Adrenal gland (tissue), 12 donors: ENCODE data around the gene ERI3. TPM values are rescaled to one million over a fixed set of nuclear protein-coding genes. Genes with fewer than 3 reads are reported as not detected.
A peak's percentile ranks its signal among the peaks of the same experiment; 100 is the strongest.

Experiments used
- DNase-seq, 7 donors: peaks; one replicate each; pipeline ENCODE4 v3.0.0-alpha.2; 2019 to 2020
- H3K27ac ChIP-seq, 5 donors: fragments of 200-600 bp; sonication (generic) in 4 of 5; 1 replicate in 3 of 5; 2 replicates in 2 of 5; pipeline versions ENCODE4 v1.5.1 to v1.8.0; 2016 to 2020; ENCODE audit warnings: mild to moderate bottlenecking in 1 of 5
- H3K27me3 ChIP-seq: fragments of 200-600 bp; 2 replicates; pipeline ENCODE4 v1.8.0; 2021
- H3K36me3 ChIP-seq, 2 donors: fragments of 200-600 bp; replicated peaks in 1 of 2; 1 replicate in 1 of 2; 2 replicates in 1 of 2; pipeline versions ENCODE4 v1.5.1 to v1.8.0; 2018 to 2022
- H3K4me1 ChIP-seq, 2 donors: fragments of 200-600 bp; replicated peaks in 1 of 2; 1 replicate in 1 of 2; 2 replicates in 1 of 2; pipeline versions ENCODE4 v1.5.1 to v1.8.0; 2018 to 2021
- H3K4me3 ChIP-seq, 4 donors: fragments of 200-600 bp; sonication (generic) in 3 of 4; one replicate each; pipeline ENCODE4 v1.5.1; 2016 to 2018
- H3K9me3 ChIP-seq, 3 donors: fragments of 200-600 bp; sonication (generic) in 1 of 3; replicated peaks in 1 of 3; 1 replicate in 2 of 3; 2 replicates in 1 of 3; pipeline versions ENCODE4 v1.5.1 to v1.8.0; 2016 to 2021
- POLR2A ChIP-seq, 2 donors: fragments of 450-650 bp; IDR thresholded peaks; one replicate each; pipeline ENCODE4 v1.6.1; 2017; ENCODE audit warnings: antibody characterized with exemption in 2 of 2, mild to moderate bottlenecking in 2 of 2, moderate library complexity in 1 of 2
- WGBS, 4 donors: extraction: QIAGEN DNeasy Blood & Tissue Kit in 2 of 4; methylation state at CpG; one replicate each; pipeline versions ENCODE4 v1.1.5 to v1.1.7; 2013 to 2017; 5-methylcytosine and 5-hydroxymethylcytosine counted together
- intact Hi-C, 2 donors: fragments of 100-400 bp; cut with DNase I; formaldehyde crosslinking; loops; one replicate each; pipeline versions ENCODE4 v1.14.1 to v1.15.0; 2022 to 2023
- polyA plus RNA-seq, 3 donors: library from polyadenylated mRNA; stranded (reverse); fragments of 200-250 nt in 2 of 3; fragments of 350-450 nt in 1 of 3; fragmentation: Illumina TruSeq in 1 of 3; extraction: RNeasy Lipid Tissue Mini Kit (QIAGEN cat#74804) in 1 of 3; gene quantifications; one replicate each; pipeline ENCODE4 v1.2.3, GENCODE V29; 2013 to 2014
- total RNA-seq, 9 donors: library from RNA; depleted of rRNA in 4 of 9; stranded (reverse); fragments of >200 nt in 4 of 9; fragments of 120-200 nt in 1 of 9; fragmentation: NEBNext Ultra II Directional in 1 of 9; extraction: Animal tissue kit (Norgen Biotek cat#: 25700) in 1 of 9; gene quantifications; one replicate each; pipeline versions ENCODE4 v1.1.0 to v1.2.4, GENCODE V29; 2013 to 2023
- TF ChIP-seq, protein P1 (sequence below), 6 experiments: fragments of 450-650 bp in 4 of 6; fragments of 200-600 bp in 2 of 6; sonication (generic) in 1 of 6; IDR thresholded peaks; 1 replicate in 5 of 6; 2 replicates in 1 of 6; pipeline versions ENCODE4 v1.5.1 to v1.8.0; 2016 to 2021; ENCODE audit warnings: antibody characterized with exemption in 6 of 6, mild to moderate bottlenecking in 2 of 6, moderate library complexity in 1 of 6
- donor health status: healthy with polysubstance abuse.
- donor health status: Bipolar disorder and iron deficiency.
- donor health status: DM: yes; HTN: yes; CAD: no.
- donor health status: DM: no; HTN: no; CAD: no.
- donor health status: DM: no; HTN: no; CAD: no.
- donor health status: DM: yes; HTN: yes; CAD: no.

ERI3 gene
- total and polyA plus RNA-seq, 12 donors, result 33.8 to 68.4 (median 46.7) TPM

GRCh38 chr1:44239331-44239960 lies 115.6 kb downstream of the ERI3 start:
- 55 to 67% (median 57%) methylated on average over 7 to 8 of the region's 8 CpGs for WGBS, 4 donors
- intact Hi-C loops, result no loop called here
- no peaks in the 10 kb centered on the region for H3K36me3 ChIP-seq
- DNase-seq, result no peak
- no peak overlapping the region for H3K4me3 ChIP-seq
- H3K9me3 ChIP-seq, result no peaks in the 10 kb centered on the region
- peaks cover 0 to 24% of the 10 kb centered on the region in 2 donors for H3K4me1 ChIP-seq
- peak overlapping the region in 3 of 5 donors; percentile 1 to 87 (median 77) for H3K27ac ChIP-seq
- no peaks in the 10 kb centered on the region for H3K27me3 ChIP-seq
- TF ChIP-seq, protein P1, sequence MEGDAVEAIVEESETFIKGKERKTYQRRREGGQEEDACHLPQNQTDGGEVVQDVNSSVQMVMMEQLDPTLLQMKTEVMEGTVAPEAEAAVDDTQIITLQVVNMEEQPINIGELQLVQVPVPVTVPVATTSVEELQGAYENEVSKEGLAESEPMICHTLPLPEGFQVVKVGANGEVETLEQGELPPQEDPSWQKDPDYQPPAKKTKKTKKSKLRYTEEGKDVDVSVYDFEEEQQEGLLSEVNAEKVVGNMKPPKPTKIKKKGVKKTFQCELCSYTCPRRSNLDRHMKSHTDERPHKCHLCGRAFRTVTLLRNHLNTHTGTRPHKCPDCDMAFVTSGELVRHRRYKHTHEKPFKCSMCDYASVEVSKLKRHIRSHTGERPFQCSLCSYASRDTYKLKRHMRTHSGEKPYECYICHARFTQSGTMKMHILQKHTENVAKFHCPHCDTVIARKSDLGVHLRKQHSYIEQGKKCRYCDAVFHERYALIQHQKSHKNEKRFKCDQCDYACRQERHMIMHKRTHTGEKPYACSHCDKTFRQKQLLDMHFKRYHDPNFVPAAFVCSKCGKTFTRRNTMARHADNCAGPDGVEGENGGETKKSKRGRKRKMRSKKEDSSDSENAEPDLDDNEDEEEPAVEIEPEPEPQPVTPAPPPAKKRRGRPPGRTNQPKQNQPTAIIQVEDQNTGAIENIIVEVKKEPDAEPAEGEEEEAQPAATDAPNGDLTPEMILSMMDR (IDR thresholded peaks at IDR 0.05), result peak in 2 of 6 experiments; percentile 6 to 20
- no peak for TF ChIP-seq POLR2A (IDR thresholded peaks at IDR 0.05)

DNA sequence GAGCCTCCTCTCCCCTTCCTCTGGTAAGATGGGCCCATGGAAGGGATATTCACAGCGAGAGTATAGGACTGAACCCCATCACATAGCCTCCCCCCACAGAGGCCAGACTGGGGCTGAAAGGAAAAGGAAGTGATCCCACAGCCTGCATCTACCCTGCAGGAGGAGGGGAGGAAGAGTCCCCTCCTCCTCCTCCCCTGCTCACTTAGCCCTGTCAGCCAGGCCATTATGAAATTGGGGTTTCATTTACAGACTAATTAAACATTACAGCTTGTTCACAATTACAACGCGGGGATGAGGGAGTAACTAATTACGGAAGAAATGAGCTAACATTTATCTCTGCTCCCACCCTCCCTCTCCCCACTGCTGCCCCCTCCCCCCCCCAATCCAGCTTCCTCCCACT lies 116.4 kb downstream of the ERI3 start:
- WGBS, 4 donors, result 76 to 91% (median 85%) methylated on average over 4 of the region's 4 CpGs
- H3K4me1 ChIP-seq, result peaks cover 0 to 24% of the 10 kb centered on the region in 2 donors
- H3K4me3 ChIP-seq, result no peak overlapping the region
- no peaks in the 10 kb centered on the region for H3K27me3 ChIP-seq
- intact Hi-C loops, result no loop called here
- TF ChIP-seq, protein P1 (IDR thresholded peaks at IDR 0.05), result no peak
- TF ChIP-seq POLR2A (IDR thresholded peaks at IDR 0.05), result no peak
- no peaks in the 10 kb centered on the region for H3K36me3 ChIP-seq
- peak overlapping the region in 3 of 5 donors; percentile 28 to 87 (median 77) for H3K27ac ChIP-seq
- no peaks in the 10 kb centered on the region for H3K9me3 ChIP-seq
- no peak for DNase-seq

GRCh38 chr1:44237721-44238457 lies 117.2 kb downstream of the ERI3 start:
- Histone ChIP-seq H3K27me3 (no peaks in the 10 kb centered on the region), H3K4me1 (peaks cover 0 to 24% of the 10 kb centered on the region in 2 donors), H3K4me3 (no peak overlapping the region), H3K27ac (peak overlapping the region in 2 of 5 donors; percentile 77 to 87), H3K36me3 (no peaks in the 10 kb centered on the region), H3K9me3 (no peaks in the 10 kb centered on the region)
- peak in 5 of 7 donors; percentile 49 to 85 (median 58) for DNase-seq
- no peak for TF ChIP-seq POLR2A (IDR thresholded peaks at IDR 0.05)
- TF ChIP-seq, protein P1 (IDR thresholded peaks at IDR 0.05), result peak; percentile 9 to 62 (median 48)
- intact Hi-C loops, result no loop called here
- 41 to 69% (median 45%) methylated on average over 17 to 33 of the region's 33 CpGs for WGBS, 4 donors

GRCh38 chr1:44236490-44237272 lies 118.4 kb downstream of the ERI3 start:
- intact Hi-C loops, result no loop called here
- Histone ChIP-seq H3K9me3 (no peaks in the 10 kb centered on the region), H3K4me3 (no peak overlapping the region), H3K36me3 (no peaks in the 10 kb centered on the region), H3K4me1 (peaks cover 0 to 24% of the 10 kb centered on the region in 2 donors), H3K27ac (no peak overlapping the region), H3K27me3 (no peaks in the 10 kb centered on the region)
- WGBS, 4 donors, result 87 to 97% (median 95%) methylated on average over 6 to 8 of the region's 8 CpGs
- TF ChIP-seq, protein P1 (IDR thresholded peaks at IDR 0.05), result no peak
- no peak for TF ChIP-seq POLR2A (IDR thresholded peaks at IDR 0.05)
- DNase-seq, result no peak
